Activated CD4-positive, alpha-beta T cell treated with anti-CD3 and anti-CD28 coated beads, Interleukin-2, amount 50 U/mL, for 4 hours (primary cell): ENCODE results near the gene ACSL4.
A peak's percentile ranks its signal among the peaks of the same experiment; 100 is the strongest.
"Not testable (repeated sequence)": the region's sequence is repeated elsewhere in the genome, so short reads cannot be mapped to it uniquely, and the experiment has no call there.

Source experiments
- DNase-seq, 2 experiments: peaks; one replicate each; pipeline ENCODE4 v3.0.0-alpha.2; 2020

The ACSL4 gene

GRCh38 chrX:109732807-109733612 is at the start of gene ACSL4:
Gene ACSL4, minus strand, starts transcription at chrX:109733257. Its CDS starts 49,894 bp downstream, at chrX:109683363.
- peak; percentile 84 to 90 for DNase-seq

DNA sequence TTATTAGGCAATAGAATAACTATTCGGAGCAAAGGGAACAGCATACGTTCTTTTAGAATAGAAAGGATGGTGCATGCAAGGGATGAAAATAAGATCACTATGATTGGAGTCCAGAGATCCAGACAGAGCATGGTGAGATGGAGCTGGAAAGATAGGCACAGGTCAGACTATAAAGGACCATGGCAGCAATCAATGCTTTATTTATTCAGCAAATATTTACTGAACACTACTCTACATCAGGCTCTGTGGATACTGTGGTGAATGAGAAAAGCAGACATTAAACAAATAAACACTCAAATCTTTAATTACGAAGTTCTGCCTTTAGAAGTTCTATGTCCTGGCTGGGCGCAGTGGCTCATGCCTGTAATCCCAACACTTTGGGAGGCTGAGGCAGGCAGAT is 44.7 kb upstream of the ACSL4 start:
- no peak for DNase-seq

DNA sequence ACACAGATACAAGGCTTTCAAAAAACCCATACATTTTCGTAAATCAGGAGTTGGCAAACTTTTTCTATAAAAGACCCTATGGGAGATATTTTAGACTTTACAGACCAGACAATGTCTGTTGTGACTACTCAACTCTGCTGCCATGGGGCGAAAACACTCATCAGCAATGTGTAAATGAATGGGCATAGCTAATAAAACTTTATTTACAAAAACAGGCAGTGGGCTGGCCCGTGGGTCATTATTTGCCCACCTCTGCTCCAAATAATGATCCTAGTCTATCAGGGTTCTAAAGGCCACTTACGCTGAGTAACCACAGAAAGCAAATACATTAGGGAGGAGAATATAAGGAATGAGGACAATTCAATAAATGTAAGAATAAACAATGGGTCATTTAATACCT is 43.9 kb upstream of the ACSL4 start:
- DNase-seq: no peak

DNA sequence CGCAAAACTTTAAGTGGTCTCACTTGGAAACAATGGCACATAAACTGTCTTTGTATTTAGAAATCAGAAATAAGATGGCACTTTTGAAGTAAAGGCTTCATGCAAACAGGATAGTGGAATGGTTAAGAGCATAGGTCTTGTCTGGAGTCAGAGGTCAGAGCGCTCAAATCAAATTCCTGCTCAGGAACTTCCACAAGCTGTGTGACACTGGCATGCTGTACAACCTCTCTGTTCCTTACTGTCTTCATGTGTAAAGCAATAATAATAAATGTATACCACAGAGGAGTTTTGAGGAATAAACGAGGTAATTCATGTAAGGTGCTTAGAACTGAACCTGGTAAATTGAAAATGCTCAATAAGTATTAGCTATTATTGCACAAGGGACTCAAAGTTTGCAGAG is 43.4 kb upstream of the ACSL4 start:
- DNase-seq: no peak

- DNase-seq: no peak
Observed at GRCh38 chrX:109775386-109775785, 42.3 kb upstream of the ACSL4 start.

- DNase-seq: no peak
Observed at GRCh38 chrX:109774706-109775105, 41.6 kb upstream of the ACSL4 start.

DNA sequence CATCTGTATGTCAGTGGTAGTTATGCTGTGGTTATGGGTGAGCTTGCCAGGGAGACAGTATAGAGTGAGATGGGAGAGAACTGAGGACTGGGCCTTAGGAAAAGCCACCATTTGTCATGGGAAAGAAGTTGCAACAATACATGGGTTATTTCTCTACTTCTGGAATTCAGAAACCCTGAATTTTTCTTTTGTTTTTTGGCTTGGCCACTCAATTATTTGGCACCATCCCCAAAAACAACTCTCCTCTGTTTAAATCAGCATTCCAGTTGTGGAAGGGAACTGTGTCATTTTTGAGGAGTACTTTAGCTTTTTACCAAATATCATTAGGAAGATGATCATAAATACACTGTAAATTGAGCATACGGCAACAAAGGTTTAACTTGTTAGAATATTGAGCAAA is 41.1 kb upstream of the ACSL4 start:
- DNase-seq: no peak

GRCh38 chrX:109773374-109773773 is 40.3 kb upstream of the ACSL4 start:
- no peak for DNase-seq

- DNase-seq: no peak
Observed at GRCh38 chrX:109770780-109771179, 37.7 kb upstream of the ACSL4 start.

- DNase-seq: no peak
Observed at GRCh38 chrX:109760922-109761250, 27.8 kb upstream of the ACSL4 start.

DNA sequence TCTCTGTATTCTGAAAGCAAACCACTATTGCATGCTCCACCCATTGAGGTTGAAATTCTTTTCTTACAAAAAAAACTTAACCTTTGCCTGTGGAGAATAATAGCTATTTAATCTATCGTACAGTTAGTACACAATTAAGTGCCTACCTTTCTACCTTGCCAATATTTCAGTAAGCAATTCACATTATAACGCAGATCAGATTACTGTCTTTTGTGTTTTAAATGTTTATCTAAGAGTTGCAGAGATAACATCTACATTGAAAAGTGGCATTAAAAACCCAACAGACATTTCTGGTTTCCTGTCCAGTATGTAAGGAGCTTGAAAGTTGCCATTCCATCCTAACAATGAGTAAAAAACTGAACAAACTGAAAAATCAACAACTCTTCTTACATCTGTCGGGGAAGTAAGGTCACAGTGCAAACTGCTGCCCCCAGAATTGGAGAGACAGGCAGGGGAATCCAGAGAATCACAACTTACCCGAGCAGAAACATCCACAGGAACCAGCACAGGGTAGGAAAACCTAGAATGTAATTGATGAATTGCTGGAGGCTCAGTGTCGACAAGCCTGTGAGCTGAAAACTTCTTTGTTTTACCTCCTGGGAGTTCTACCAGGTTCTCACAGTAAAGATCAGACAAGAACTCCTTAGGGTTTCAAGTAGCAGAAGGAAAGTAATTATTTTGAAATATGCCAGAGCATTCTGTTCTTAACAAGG is 27.3 kb upstream of the ACSL4 start:
- DNase-seq: no peak

- no peak for DNase-seq
Observed at GRCh38 chrX:109753256-109753655, 20.2 kb upstream of the ACSL4 start.

DNA sequence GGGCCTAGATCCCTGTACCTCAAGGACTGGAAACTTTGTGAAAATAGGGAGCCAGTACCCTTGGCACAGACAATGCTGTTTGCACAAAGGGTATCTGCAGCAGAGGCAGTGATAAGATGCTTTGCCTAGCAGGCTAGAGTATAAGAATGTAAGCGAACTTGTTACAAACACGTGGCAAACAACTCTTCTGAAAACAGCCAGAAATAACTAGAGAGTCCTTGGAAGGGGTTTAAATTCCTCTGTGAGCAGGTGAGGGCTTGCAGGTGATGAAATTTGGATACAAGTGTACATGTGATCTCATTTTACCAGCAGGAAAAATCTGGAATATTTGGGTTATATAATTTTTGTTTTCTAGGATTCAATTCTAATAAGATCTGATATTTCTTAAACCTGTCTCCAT is 18.6 kb upstream of the ACSL4 start:
- DNase-seq: no peak

- no peak for DNase-seq
Observed at GRCh38 chrX:109749207-109749606, 16.1 kb upstream of the ACSL4 start.

DNA sequence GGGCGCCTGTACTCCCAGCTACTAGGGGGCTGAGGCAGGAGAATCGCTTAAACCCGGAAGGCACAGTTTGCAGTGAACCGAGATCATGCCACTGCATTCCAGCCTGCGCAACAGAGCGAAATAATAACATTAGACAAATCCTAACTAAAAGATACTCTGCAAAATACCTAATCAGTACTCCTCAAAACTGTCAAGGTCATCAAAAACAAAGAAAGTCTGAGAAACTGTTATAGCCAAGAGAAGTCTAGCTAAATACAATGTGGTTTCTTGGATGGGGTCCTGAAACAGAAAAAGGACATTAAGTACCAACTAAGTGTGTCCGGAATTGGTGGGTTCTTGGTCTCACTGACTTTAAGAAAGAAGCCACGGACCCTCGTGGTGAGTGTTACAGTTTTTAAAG is 14.6 kb upstream of the ACSL4 start:
- DNase-seq: no peak

DNA sequence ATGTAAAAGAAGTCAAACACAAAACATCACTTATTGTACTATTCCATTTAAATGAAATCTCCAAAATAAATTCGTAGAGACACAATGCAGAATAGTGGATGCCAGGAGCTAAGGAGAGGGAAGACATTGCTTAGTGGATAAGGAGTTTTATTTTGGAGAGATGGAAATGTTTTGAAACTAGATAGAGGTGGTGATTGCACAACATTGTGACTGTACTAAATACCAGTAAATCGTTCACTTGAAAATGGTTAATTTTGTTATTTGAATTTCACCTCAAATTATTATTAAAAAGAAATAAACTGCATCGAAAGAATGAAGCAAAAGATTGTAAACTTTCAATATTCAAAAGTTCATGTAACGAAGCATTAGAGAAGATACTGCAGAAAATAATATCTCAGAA is 9.7 kb upstream of the ACSL4 start:
- DNase-seq: no peak

GRCh38 chrX:109740896-109741295 is 7.8 kb upstream of the ACSL4 start:
- DNase-seq: not testable (repeated sequence)

DNA sequence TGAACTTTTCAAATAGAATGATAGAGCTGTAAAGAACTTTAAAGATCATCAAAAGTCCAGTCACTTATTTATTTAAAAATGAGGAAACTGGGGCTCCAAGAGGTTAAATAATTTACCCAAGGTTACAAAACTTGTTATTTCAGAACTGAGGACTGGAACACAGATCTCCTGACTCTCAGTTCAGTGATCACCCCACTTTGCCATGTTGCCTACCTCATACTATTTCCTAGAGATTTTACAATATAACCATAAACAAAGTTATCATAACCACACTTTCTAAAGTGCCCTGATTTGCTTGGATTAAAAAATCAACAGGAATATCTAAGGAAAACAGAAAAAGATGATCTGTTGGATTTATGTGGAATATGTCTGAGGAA is 7.4 kb upstream of the ACSL4 start:
- no peak for DNase-seq

GRCh38 chrX:109739625-109740432 is 6.8 kb upstream of the ACSL4 start:
- no peak for DNase-seq

- no peak for DNase-seq
Observed at GRCh38 chrX:109735202-109735744, 2.2 kb upstream of the ACSL4 start.

DNA sequence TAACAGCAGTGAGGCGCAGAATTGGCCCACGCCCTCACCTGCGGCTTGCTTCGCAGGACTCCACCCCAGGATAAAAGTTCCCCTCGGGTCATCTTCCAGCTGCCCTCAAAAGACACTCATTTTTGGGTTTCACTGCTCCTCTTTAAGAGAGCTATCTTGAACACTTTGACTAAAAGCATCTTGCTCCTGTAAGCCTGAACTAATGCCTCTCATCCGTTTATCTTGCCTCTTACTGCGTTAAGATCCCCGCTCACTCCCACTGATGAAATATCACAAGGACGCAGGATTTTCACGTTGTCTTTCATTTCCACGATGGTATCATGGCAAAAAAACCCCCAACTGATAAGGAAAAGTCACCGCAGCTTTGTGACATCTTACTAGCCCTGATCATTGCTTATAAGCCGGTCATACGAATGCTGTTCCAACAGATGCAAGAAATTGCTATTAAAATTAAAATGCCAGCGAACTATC is 591 bp upstream of the ACSL4 start:
- no peak for DNase-seq

DNA sequence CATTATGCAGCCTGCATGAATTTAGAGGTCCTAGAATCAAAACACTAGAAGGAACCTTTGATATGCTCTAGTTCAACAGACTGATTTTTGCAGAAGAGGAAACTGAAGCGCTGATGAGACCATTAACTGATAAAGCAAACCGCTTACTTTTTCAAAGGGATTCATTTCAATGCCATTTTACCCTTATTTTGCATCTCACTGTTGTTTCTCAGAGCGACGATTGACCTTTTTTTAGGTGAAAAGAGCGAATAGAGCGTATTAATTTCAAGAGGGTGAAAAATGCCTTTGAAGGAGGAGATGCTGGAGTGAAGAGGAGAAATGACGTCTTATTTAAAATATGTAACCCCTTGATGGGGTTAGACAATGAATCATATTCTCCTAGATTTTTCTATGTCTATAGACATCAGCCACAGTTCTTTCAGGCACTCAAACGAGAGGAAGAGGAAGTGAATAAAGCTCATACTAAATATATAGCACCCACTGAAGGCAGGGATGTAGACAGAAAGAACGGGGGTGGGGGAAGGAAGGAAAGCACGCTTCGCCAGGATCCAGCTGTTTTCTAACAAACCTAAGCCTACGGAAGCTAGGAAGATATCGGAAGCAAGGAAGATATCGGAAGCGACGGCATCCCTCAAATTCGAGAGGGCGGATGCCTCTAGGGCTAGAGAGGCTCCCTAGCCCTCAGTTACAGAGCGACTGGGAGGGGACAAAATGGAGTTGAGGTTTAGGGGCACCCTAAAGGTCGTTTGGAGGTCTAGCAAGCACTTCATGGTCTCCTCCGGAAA is 848 bp downstream of the ACSL4 start:
- DNase-seq: peak; percentile 3 to 5

DNA sequence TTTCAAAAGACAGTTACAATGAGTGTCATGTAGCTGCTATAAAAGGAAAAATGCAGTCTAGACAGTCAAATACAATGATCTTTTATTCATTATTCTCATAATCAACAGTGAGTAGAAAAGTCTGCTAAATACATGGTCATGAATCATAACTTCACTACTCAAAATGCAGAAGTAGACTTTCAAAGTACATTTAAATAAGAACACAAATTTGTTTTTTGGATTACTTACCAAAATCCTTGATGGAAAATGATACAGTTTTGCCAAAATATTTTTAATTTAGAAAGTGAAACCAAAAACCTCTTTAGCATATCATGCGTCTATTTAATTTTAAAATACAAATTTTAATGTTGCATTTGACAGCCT is 4.9 kb downstream of the ACSL4 start:
- no peak for DNase-seq
